HG02981 (cell line): ENCODE results near the gene EFL1.

Experiments
- ATAC-seq: cut with Tn5 transposase; IDR thresholded peaks from one replicate; pipeline ENCODE4 v1.9.1; 2021; ENCODE audit warnings: mild to moderate bottlenecking, moderate library complexity; ENCODE audit not compliant: unreplicated experiment

EFL1 gene

DNA sequence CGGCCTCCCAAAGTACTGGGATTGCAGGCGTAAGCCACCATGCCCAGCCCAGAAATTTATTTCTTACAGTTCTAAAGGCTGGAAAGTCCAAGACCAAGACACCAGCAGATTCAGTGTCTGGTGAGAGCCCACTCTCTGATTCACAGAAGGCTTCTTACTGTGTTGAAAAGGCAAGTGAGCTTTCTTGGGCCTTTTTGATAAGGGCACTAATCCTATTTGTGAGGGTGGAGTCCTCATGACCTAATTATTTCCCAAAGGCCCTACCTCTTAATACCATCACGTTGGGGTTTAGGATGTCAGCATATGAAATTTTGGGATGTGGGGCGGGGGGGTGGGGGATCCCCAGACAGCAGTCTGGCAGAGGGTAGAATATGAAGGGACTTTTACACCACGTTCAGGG lies 169.2 kb downstream of the EFL1 start:
- no peak for ATAC-seq

DNA sequence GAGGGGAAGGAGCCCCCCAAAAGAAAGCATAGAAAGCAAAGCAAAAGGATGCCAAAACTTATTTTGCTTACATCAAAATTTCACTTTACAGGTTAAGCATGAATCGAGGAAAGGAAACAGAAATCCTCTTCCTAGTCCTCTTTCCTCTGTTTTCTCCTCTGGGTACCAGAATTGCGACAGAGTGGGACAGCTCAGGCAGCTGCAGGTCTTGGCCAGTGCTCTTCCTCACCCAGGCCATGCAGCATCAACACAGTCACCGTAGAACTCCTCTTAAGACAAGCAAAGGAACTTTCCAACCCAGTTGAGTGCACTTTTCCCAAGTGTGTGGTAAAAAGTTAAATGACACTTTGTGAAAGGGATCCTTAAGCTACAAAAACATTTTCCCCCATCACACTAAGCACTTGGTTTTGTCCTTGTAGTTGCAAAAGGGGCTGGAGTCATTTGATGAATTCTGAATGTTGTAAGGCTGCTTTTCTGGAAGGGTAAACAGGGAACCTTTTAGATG lies 170.8 kb downstream of the EFL1 start:
- ATAC-seq, result no peak

DNA sequence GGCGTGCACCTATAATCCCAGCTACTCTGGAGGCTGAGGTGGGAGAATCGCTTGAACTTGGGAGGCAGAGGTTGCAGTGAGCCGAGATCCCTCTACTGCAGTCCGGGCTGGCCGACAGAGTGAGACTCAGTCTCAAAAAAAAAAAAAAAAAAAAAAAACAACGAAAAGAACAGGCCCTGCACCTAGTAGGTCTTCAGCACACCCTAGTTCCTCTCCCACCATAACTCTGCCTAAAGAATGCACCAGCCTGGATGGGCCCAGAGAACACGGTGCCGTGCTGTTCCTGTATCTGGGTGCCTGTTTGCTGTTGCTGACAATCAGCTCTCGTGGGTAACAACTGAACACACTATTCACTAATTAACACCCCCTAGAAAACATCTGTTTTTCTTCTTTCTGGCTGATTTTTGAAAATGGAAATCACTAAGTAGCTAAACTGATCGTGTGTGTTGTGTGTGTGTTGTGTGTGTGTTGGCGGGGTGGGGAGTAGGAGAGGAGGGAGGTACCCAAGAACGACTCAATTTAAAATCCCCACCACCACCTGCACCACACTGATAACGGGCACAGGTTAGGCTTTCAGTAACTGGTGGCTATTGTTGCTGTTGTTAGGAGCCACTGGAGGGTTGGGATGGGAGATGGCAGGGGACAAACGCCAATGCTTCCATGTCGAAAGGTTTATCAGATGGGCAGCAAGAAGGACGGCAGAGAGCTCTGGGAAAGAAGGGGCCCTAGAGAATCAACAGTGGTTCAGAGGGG lies 176.1 kb downstream of the EFL1 start:
- ATAC-seq, result no peak

DNA sequence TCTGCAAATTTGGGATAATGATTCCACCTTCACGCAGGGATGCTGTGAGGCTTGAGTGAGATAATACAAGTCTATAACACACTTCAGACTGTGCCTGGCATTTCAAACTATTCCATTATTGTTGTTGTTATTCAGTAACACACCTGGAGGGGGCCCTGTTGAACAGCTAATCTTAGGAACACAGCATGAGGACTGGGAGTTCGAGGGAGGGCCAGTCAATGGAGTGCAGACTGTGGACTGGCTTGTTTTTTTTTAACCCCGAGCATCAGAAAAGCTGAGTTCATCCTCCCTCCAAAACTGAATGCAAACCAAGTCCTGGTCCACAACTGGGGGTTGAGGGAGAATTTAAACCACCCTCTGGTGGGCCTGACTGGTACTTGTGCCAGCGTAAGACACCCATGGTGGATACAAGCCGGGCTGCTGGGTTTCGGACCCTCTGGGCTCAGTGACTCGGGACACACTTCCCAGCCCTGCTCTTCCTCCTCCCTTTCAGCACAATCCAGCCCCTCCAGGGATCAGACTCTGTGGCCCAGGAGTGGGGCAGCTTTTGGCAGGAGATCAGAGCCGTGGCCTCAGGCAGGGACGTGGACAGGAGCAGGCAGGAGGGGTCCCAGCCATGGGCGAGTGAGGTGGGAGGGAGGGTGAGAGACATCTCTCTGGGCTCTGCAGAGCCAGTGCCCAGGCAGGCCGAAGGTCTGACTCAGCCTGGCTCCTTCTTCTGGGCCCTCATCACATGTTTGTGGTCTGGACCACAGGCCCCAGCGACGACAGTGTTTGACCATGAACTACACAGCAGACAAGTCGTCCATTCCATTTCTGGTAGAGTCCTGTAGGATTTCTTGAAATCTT lies 180.4 kb downstream of the EFL1 start:
- no peak for ATAC-seq

DNA sequence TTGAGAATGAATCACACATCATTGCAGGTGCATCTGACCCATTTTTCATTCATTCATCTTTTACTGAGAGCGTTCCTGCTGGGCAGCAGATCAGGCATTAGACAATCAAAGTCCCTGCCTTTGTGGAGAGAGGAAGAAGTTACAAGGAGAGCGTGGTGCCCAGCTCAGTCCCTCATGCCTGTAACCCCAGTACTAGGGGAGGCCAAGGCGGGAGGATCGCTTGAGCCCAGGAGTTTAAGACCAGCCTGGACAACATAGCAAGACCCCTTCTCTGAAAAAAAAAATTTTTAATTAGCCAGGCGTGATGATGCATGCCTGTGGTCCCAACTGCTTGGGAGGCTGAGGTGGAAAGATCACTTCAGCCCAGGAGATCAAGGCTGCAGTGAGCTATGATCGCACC lies 181.8 kb downstream of the EFL1 start:
- no peak for ATAC-seq
